Fibroblast of pulmonary artery (primary cell): Measurements from ENCODE around the gene ANKRD22.
A peak's percentile ranks its signal among the peaks of the same experiment; 100 is the strongest.

Source experiments
- DNase-seq: peaks from one replicate; pipeline ENCODE4 v3.0.0-alpha.2; 2010; ENCODE audit warnings: low read depth
- H3K4me3 ChIP-seq: replicated peaks from 2 replicates; pipeline ENCODE4 v1.5.1; 2011; ENCODE audit warnings: low read depth, mild to moderate bottlenecking, control low read depth, low read length, moderate library complexity
- CTCF ChIP-seq: IDR thresholded peaks from 2 replicates; pipeline ENCODE4 v1.5.1; 2011; ENCODE audit warnings: mild to moderate bottlenecking, control low read depth, low read length, inconsistent platforms; ENCODE audit errors: missing control alignments

The ANKRD22 gene

GRCh38 chr10:88803641-88804040 is 48.0 kb downstream of the ANKRD22 start:
- no peak for DNase-seq
- no peak overlapping the region for H3K4me3 ChIP-seq
- no peak for TF ChIP-seq CTCF

DNA sequence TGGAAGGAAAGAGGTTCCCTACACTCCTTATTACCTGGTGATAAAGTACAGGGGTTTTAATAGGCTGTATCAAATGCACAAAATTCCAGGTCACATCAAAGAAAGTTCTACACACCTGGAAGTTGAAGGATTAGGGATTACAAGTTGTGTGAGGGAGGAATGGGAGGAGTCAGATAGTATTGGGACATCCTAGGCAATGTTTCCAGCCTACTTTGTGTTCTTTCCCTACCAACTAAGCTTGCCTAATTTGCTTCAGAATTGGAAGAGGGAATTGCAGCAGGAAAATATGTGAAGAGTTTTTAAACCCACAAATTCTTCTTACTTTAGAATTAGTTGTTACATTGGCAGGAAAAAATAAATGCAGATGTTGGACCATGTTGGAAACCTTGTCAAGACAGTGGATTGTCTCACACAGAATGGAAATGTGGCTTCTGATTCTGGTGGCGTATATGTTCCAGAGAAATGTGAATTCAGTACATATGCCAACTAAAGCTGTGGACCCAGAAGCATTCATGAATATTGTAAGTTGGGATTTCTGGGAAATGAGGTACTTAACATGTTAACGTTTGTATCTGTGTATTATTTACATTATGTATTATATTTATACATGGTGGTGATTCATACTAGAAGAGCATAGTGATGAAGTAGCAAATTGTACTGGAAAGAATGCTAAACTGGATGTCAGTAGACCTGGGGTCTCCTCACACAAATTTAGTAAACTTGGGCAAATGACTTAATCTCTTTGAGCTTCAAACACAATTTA is 48.9 kb downstream of the ANKRD22 start, which contains the start of gene LIPM:
TSS of gene LIPM (plus strand) at position 208 of the 763 bp plus-strand sequence. CDS start at position 375, 167 bp downstream.
- H3K4me3 ChIP-seq, result no peak within 1 kb of the TSS
- DNase-seq, result no peak
- TF ChIP-seq CTCF, result no peak

GRCh38 chr10:88800152-88801125 is 51.2 kb downstream of the ANKRD22 start:
- no peak overlapping the region for H3K4me3 ChIP-seq
- DNase-seq, result peak; percentile 62
- TF ChIP-seq CTCF, result no peak

- peak; percentile 50 for DNase-seq
- H3K4me3 ChIP-seq, result no peak overlapping the region
- TF ChIP-seq CTCF, result no peak
Observed at GRCh38 chr10:88794731-88795130, 56.9 kb downstream of the ANKRD22 start.

- peak; percentile 55 for DNase-seq
- H3K4me3 ChIP-seq, result no peak overlapping the region
- no peak for TF ChIP-seq CTCF
Observed at GRCh38 chr10:88793712-88794299, 57.8 kb downstream of the ANKRD22 start.

DNA sequence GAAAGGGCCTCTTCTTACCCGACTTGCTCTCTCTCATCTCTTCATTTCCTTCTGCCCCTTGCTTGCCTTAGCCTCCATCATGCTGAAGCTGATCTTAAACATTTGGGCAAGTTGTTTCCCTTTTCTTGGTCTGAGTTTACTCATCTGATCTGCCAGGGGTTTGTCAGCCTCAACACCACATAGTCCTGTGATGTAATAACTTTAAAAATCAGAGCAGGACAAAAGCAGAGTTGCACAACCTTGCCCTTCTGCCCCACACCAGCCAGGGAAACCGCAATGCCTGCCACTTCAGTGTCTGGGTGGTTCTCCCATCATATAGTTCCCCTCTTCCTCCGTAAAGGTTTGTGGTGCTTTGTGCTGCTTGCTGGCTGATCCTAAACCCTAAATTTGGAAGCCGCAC is 59.0 kb downstream of the ANKRD22 start:
- TF ChIP-seq CTCF, result no peak
- H3K4me3 ChIP-seq, result no peak overlapping the region
- DNase-seq, result peak; percentile 79
